IMR-90 (cell line): ENCODE measurements around the gene FBXO34. TPM values are rescaled to one million over a fixed set of nuclear protein-coding genes. Genes with fewer than 3 reads are reported as not detected.

Experiments used
- ATAC-seq: fragments of 200-7000 bp; cut with Tn5 transposase; 2 replicates; pipeline ENCODE4 v1.9.1; 2020; ENCODE audit warnings: low read depth, mild to moderate bottlenecking, moderate library complexity
- BruUV-seq: library from RNA; stranded (reverse); fragments of 400-500 nt; replicated peaks from 2 replicates; lab custom pipeline; 2021; lab: Mats Ljungman, UMichigan
- CTCF ChIA-PET: fragments of 300-600 bp; formaldehyde crosslinking; extraction: SDS; loops from one replicate; lab custom pipeline; 2021; ENCODE audit warnings: antibody characterized with exemption; lab: Yijun Ruan, JAX
- POLR2A ChIA-PET: fragments of 300-600 bp; sonication (Branson Sonifier 250); formaldehyde crosslinking; loops from one replicate; lab custom pipeline; 2022; ENCODE audit warnings: antibody characterized with exemption; ENCODE audit not compliant: unreplicated experiment; lab: Charles Lee
- DNase-seq: peaks from one replicate; pipeline ENCODE4 v3.0.0; 2013
- H2AFZ ChIP-seq: replicated peaks from 2 replicates; pipeline ENCODE3; 2013; ENCODE audit warnings: low read length, mild to moderate bottlenecking; ENCODE audit not compliant: poor library complexity
- H2AK5ac ChIP-seq: 2 replicates; pipeline ENCODE4 v1.6.1; 2013; ENCODE audit warnings: low read depth, low read length, inconsistent platforms
- H2AK9ac ChIP-seq: replicated peaks from 2 replicates; pipeline ENCODE3; 2013; ENCODE audit warnings: mild to moderate bottlenecking, low read depth, low read length, moderate library complexity; ENCODE audit not compliant: poor library complexity
- H2BK120ac ChIP-seq: 2 replicates; pipeline ENCODE4 v1.6.1; 2013; ENCODE audit warnings: low read depth, low read length, inconsistent platforms
- H2BK15ac ChIP-seq: 3 replicates; pipeline ENCODE4 v1.6.1; 2013; ENCODE audit warnings: low read depth, low read length, inconsistent platforms
- H2BK20ac ChIP-seq: 2 replicates; pipeline ENCODE4 v1.6.1; 2013; ENCODE audit warnings: low read depth, mild to moderate bottlenecking, inconsistent platforms, low read length, moderate library complexity
- H2BK5ac ChIP-seq: 2 replicates; pipeline ENCODE4 v1.6.1; 2013; ENCODE audit warnings: mild to moderate bottlenecking, low read depth, low read length, inconsistent platforms; ENCODE audit not compliant: poor library complexity, severe bottlenecking
- H3K14ac ChIP-seq: replicated peaks from 2 replicates; pipeline ENCODE4 v1.6.1; 2013; ENCODE audit warnings: low read depth, low read length, inconsistent platforms
- H3K18ac ChIP-seq: 2 replicates; pipeline ENCODE4 v1.6.1; 2013; ENCODE audit warnings: low read depth, low read length, control low read depth
- H3K23ac ChIP-seq: 2 replicates; pipeline ENCODE4 v1.6.1; 2013; ENCODE audit warnings: low read depth, low read length, inconsistent platforms
- H3K27ac ChIP-seq: 2 replicates; pipeline ENCODE4 v1.5.1; 2013; ENCODE audit warnings: mild to moderate bottlenecking, control low read depth, low read length; ENCODE audit not compliant: insufficient read depth
- H3K27me3 ChIP-seq: 2 replicates; pipeline ENCODE4 v1.6.1; 2013; ENCODE audit warnings: low read length; ENCODE audit not compliant: control insufficient read depth, insufficient read depth
- H3K36me3 ChIP-seq: 2 replicates; pipeline ENCODE4 v1.6.1; 2013; ENCODE audit warnings: low read length, mixed read lengths; ENCODE audit not compliant: control insufficient read depth, insufficient read depth
- H3K4ac ChIP-seq: 2 replicates; pipeline ENCODE4 v1.6.1; 2013; ENCODE audit warnings: low read depth, low read length, inconsistent platforms
- H3K4me1 ChIP-seq: 2 replicates; pipeline ENCODE4 v1.6.1; 2013; ENCODE audit warnings: low read length, mixed read lengths; ENCODE audit not compliant: control insufficient read depth, insufficient read depth
- H3K4me2 ChIP-seq: 2 replicates; pipeline ENCODE4 v1.6.1; 2013; ENCODE audit warnings: low read depth, mild to moderate bottlenecking, control low read depth, low read length, moderate library complexity
- H3K4me3 ChIP-seq: 2 replicates; pipeline ENCODE4 v1.5.1; 2013; ENCODE audit warnings: low read depth, mild to moderate bottlenecking, control low read depth, low read length, moderate library complexity; ENCODE audit not compliant: insufficient read depth
- H3K56ac ChIP-seq: 2 replicates; pipeline ENCODE4 v1.6.1; 2013; ENCODE audit warnings: low read length, inconsistent platforms; ENCODE audit not compliant: insufficient read depth; ENCODE audit errors: extremely low read depth
- H3K79me1 ChIP-seq, 2 experiments: 2 replicates each; pipeline ENCODE4 v1.6.1; 2013; ENCODE audit warnings: low read length in 2 of 2, inconsistent platforms in 1 of 2, low read depth in 1 of 2
- H3K9ac ChIP-seq: 2 replicates; pipeline ENCODE4 v1.6.1; 2013; ENCODE audit warnings: low read depth, low read length, control low read depth
- H3K9me1 ChIP-seq: 2 replicates; pipeline ENCODE4 v1.6.1; 2013; ENCODE audit warnings: low read length, inconsistent platforms; ENCODE audit not compliant: insufficient read depth
- H3K9me3 ChIP-seq: 2 replicates; pipeline ENCODE4 v1.6.1; 2013; ENCODE audit warnings: low read length; ENCODE audit not compliant: control insufficient read depth, insufficient read depth
- H4K20me1 ChIP-seq: 2 replicates; pipeline ENCODE4 v1.6.1; 2013; ENCODE audit warnings: low read length, inconsistent platforms; ENCODE audit not compliant: insufficient read depth
- H4K5ac ChIP-seq: 2 replicates; pipeline ENCODE4 v1.6.1; 2013; ENCODE audit warnings: mild to moderate bottlenecking, low read depth, low read length, control low read depth
- H4K8ac ChIP-seq, 2 experiments: 2 replicates each; pipeline ENCODE4 v1.6.1; 2013; ENCODE audit warnings: low read depth in 2 of 2, low read length in 2 of 2, control low read depth in 1 of 2, inconsistent platforms in 1 of 2
- H4K91ac ChIP-seq: 2 replicates; pipeline ENCODE4 v1.6.1; 2013; ENCODE audit warnings: low read depth, low read length, inconsistent platforms; ENCODE audit not compliant: insufficient read depth
- BHLHE40 ChIP-seq: fragments of 150-350 bp; IDR thresholded peaks from 2 replicates; pipeline ENCODE4 v1.6.1; 2016; ENCODE audit warnings: mild to moderate bottlenecking, low read depth, low read length
- CEBPB ChIP-seq: IDR thresholded peaks from 2 replicates; pipeline ENCODE4 v1.6.1; 2012; ENCODE audit warnings: low read depth, low read length, improper control_type of control experiment
- CHD1 ChIP-seq: IDR thresholded peaks from 2 replicates; pipeline ENCODE4 v1.6.1; 2012; ENCODE audit warnings: low read depth, low read length, improper control_type of control experiment
- ELK1 ChIP-seq: fragments of 150-350 bp; IDR thresholded peaks from 2 replicates; pipeline ENCODE4 v1.6.1; 2016; ENCODE audit warnings: low read depth, mild to moderate bottlenecking, low read length, moderate library complexity, borderline replicate concordance
- FOS ChIP-seq: fragments of 150-350 bp; IDR thresholded peaks from 2 replicates; pipeline ENCODE4 v1.6.1; 2016; ENCODE audit warnings: low read depth, low read length
- MAZ ChIP-seq: IDR thresholded peaks from 2 replicates; pipeline ENCODE4 v1.6.1; 2012; ENCODE audit warnings: low read depth, mild to moderate bottlenecking, low read length, improper control_type of control experiment, moderate library complexity, borderline replicate concordance
- NFE2L2 ChIP-seq: fragments of 150-350 bp; IDR thresholded peaks from 2 replicates; pipeline ENCODE4 v1.6.1; 2016; ENCODE audit warnings: low read depth, mild to moderate bottlenecking, low read length
- POLR2A ChIP-seq: IDR thresholded peaks from 2 replicates; pipeline ENCODE4 v1.6.1; 2012; ENCODE audit warnings: mild to moderate bottlenecking, low read depth, low read length
- RAD21 ChIP-seq: IDR thresholded peaks from 2 replicates; pipeline ENCODE4 v1.6.1; 2012; ENCODE audit warnings: low read length, improper control_type of control experiment
- RCOR1 ChIP-seq: IDR thresholded peaks from 2 replicates; pipeline ENCODE4 v1.6.1; 2012; ENCODE audit warnings: mild to moderate bottlenecking, low read length, improper control_type of control experiment; ENCODE audit not compliant: insufficient replicate concordance
- RFX5 ChIP-seq: IDR thresholded peaks from 2 replicates; pipeline ENCODE4 v1.8.0; 2012; ENCODE audit warnings: low read depth, mild to moderate bottlenecking, low read length, moderate library complexity
- SMC3 ChIP-seq: fragments of 150-350 bp; IDR thresholded peaks from 2 replicates; pipeline ENCODE4 v1.6.1; 2016; ENCODE audit warnings: low read depth, mild to moderate bottlenecking, antibody characterized with exemption, low read length, moderate library complexity
- WGBS, 2 experiments: methylation state at CpG; one replicate each; pipeline versions ENCODE4 v1.1.5 to v1.1.7; 2013; ENCODE audit warnings: missing lambda C conversion rate in 2 of 2; ENCODE audit not compliant: insufficient read length in 1 of 2; ENCODE audit errors: extremely low coverage in 2 of 2; 5-methylcytosine and 5-hydroxymethylcytosine counted together
- dilution Hi-C: fragments of 300-500 bp; cut with HindIII; formaldehyde crosslinking; loops from one replicate; pipeline ENCODE4 v1.14.3; 2018; ENCODE audit warnings: low sequenced_read_pairs; ENCODE audit not compliant: unreplicated experiment
- in situ Hi-C: fragments of 300-500 bp; cut with MboI; formaldehyde crosslinking; loops from 3 replicates; pipeline ENCODE4 v1.14.3; 2019; ENCODE audit warnings: low sequenced_read_pairs, inconsistent platforms, mixed read lengths
- intact Hi-C: fragments of 100-400 bp; cut with micrococcal nuclease; formaldehyde crosslinking; loops from 2 replicates; pipeline ENCODE4 v1.10.0; 2022
- polyA plus RNA-seq, 3 experiments: library from polyadenylated mRNA; depleted of rRNA; stranded (reverse); fragments of >200 nt; gene quantifications; 2 replicates each; pipeline ENCODE4 v1.2.3, GENCODE V29; 2012; ENCODE audit warnings: low replicate concordance in 1 of 3
- total RNA-seq: library from RNA; depleted of rRNA; stranded (reverse); fragments of >200 nt; gene quantifications from 2 replicates; pipeline ENCODE4 v1.2.3, GENCODE V29; 2012

The FBXO34 gene
- total and polyA plus RNA-seq, 2 of the 4 experiments (the other 2 are of a cell fraction), result 15.4 to 35.1 TPM

GRCh38 chr14:55377236-55377635 is 106.0 kb downstream of the FBXO34 start:
- in situ Hi-C loops, result no loop called here
- Histone ChIP-seq H3K9me1 (peaks cover 3% of the 10 kb centered on the region), H3K23ac (no peak overlapping the region), H3K79me1 (peaks cover 6 to 14% of the 10 kb centered on the region in 2 experiments; a peak in 2 of 4 replicates), H2BK15ac (no peak overlapping the region), H3K27ac (no peak overlapping the region), H3K9ac (no peak overlapping the region), H3K27me3 (no peaks in the 10 kb centered on the region), H4K5ac (no peak overlapping the region), H2BK20ac (no peak overlapping the region), H2AK5ac (no peak overlapping the region), H4K91ac (no peak overlapping the region), H3K56ac (no peak overlapping the region), H2BK5ac (no peak overlapping the region), H3K18ac (no peak overlapping the region), H3K36me3 (peaks cover 28% of the 10 kb centered on the region), H4K8ac (no peak overlapping the region), H3K9me3 (no peaks in the 10 kb centered on the region), H4K20me1 (no peaks in the 10 kb centered on the region), H3K4me1 (peaks cover 7% of the 10 kb centered on the region; the same call in 1 of the 2 replicates), H3K4ac (no peak overlapping the region), H2BK120ac (no peak overlapping the region), H3K4me3 (no peak overlapping the region), H3K4me2 (no peak overlapping the region), H3K14ac (no peak overlapping the region), H2AK9ac (no peak overlapping the region), H2AFZ (no peak overlapping the region)
- CTCF ChIA-PET, result no interaction called here
- ATAC-seq, result no peak
- TF ChIP-seq RCOR1 (no peak), FOS (no peak), MAZ (no peak), CEBPB (no peak), NFE2L2 (no peak), RFX5 (no peak), BHLHE40 (no peak), ELK1 (no peak), POLR2A (no peak), SMC3 (no peak), RAD21 (no peak), CHD1 (no peak)
- WGBS, 2 experiments, result 100% methylated on average over 1 of the region's 5 CpGs; no CpG with 5 or more reads in 1 of the 2 experiments
- no TSS peak for BruUV-seq
- intact Hi-C loops, result no loop called here
- dilution Hi-C loops, result no loop called here
- DNase-seq, result no peak
- POLR2A ChIA-PET, result no interaction called here
